ENCODE results near the gene PKP3. TPM values are rescaled to one million over a fixed set of nuclear protein-coding genes. Genes with fewer than 3 reads are reported as not detected.

The PKP3 gene
- total and polyA plus RNA-seq, 9 of the 15 experiments (the other 6 are each of a cell fraction or from before 2014, with no cell fraction given): 0.11 to 110 (median 30.7) TPM

GRCh38 chr11:350723-351255 is 43.2 kb upstream of the PKP3 start (continued):
- TF ChIP-seq THAP12 (CRISPR knock-in tag; IDR thresholded peaks at IDR 0.05): no peak
- no peak for TF ChIP-seq NR2C1 (IDR thresholded peaks at IDR 0.05)
- no peak; the same call in 1 of the 2 replicates for TF ChIP-seq NR2C1 (tag; IDR thresholded peaks at IDR 0.05)
- TF ChIP-seq ZNF24 (IDR thresholded peaks at IDR 0.05): no peak
- TF ChIP-seq ZNF445 (CRISPR knock-in tag; IDR thresholded peaks at IDR 0.05; ENCODE audit: low read depth): no peak
- peak; percentile 45; the same call in 1 of the 2 replicates for TF ChIP-seq HDAC2 (IDR thresholded peaks at IDR 0.05)
- no peak for TF ChIP-seq XRCC4 (IDR thresholded peaks at IDR 0.05; ENCODE audit: extremely low read depth, insufficient read depth, insufficient read length)
- TF ChIP-seq ZNF253 (CRISPR knock-in tag; conservative IDR thresholded peaks at IDR 0.05): no peak
- TF ChIP-seq NFYB (IDR thresholded peaks at IDR 0.05; ENCODE audit: extremely low read depth, insufficient read length): no peak
- TF ChIP-seq POLR3A (IDR thresholded peaks at IDR 0.05; ENCODE audit: borderline replicate concordance, extremely low read depth, insufficient read depth, insufficient read length): no peak
- no peak for TF ChIP-seq MXI1 (IDR thresholded peaks at IDR 0.05; ENCODE audit: low read depth, low read length)
- TF ChIP-seq BDP1 (IDR thresholded peaks at IDR 0.05; ENCODE audit: insufficient read depth, insufficient read length): no peak
- TF ChIP-seq POLR2AphosphoS2 (IDR thresholded peaks at IDR 0.05; ENCODE audit: low read length): no peak
- TF ChIP-seq EP400 (IDR thresholded peaks at IDR 0.05): peak; percentile 58; the same call in 1 of the 2 replicates
- TF ChIP-seq RCOR1 (IDR thresholded peaks at IDR 0.05; ENCODE audit: borderline replicate concordance in 1 of 2, low read depth in 2 of 2, low read length in 2 of 2): no peak; a peak in 2 of 4 replicates
- no peak for TF ChIP-seq PATZ1 (CRISPR knock-in tag; IDR thresholded peaks at IDR 0.05; ENCODE audit: borderline replicate concordance)
- TF ChIP-seq JUND (IDR thresholded peaks at IDR 0.05; ENCODE audit: borderline replicate concordance, low read depth, low read length): peak; percentile 34
- peak; percentile 50; the same call in 1 of the 3 replicates for TF ChIP-seq JUND (tag; IDR thresholded peaks at IDR 0.05; ENCODE audit: borderline replicate concordance, low read depth, low read length)
- no peak for TF ChIP-seq MCM7 (IDR thresholded peaks at IDR 0.05)
- peak; percentile 91 for TF ChIP-seq ZNF395 (CRISPR knock-in tag; IDR thresholded peaks at IDR 0.05)
- no peak for TF ChIP-seq HNRNPUL1 (IDR thresholded peaks at IDR 0.05; ENCODE audit: low read length)
- no peak for TF ChIP-seq ZNF507 (tag; conservative IDR thresholded peaks at IDR 0.05)
- TF ChIP-seq GABPA (tag; conservative IDR thresholded peaks at IDR 0.05; ENCODE audit: low read depth): peak; percentile 61
- TF ChIP-seq ZBTB2 (IDR thresholded peaks at IDR 0.05): peak; percentile 38; the same call in 1 of the 2 replicates

Measured in K562 (cell line).